Activated T-cell treated with anti-CD3 and anti-CD28 coated beads, Interleukin-2, amount 50 U/mL, for 72 hours (primary cell): Measurements from ENCODE around the gene ARSJ. TPM values are rescaled to one million over a fixed set of nuclear protein-coding genes. Genes with fewer than 3 reads are reported as not detected.

Experiments used
- ATAC-seq, 2 donors: fragments of 150-1000 bp; cut with Tn5 transposase; replicated peaks in 1 of 2; 2 replicates each; pipeline ENCODE4 v1.10.0; 2021; ENCODE audit warnings: moderate library complexity in 2 of 2, mild to moderate bottlenecking in 1 of 2
- DNase-seq, 2 donors: peaks; one replicate each; pipeline ENCODE4 v3.0.0; 2021 to 2022; ENCODE audit warnings: mixed read lengths in 1 of 2
- H3K27ac Mint-ChIP-seq: one replicate; pipeline ENCODE4 v1.8.0; 2022; ENCODE audit warnings: mild to moderate bottlenecking, moderate library complexity, mixed read lengths
- H3K27me3 Mint-ChIP-seq: one replicate; pipeline ENCODE4 v1.8.0; 2022; ENCODE audit warnings: low read depth, mixed read lengths
- H3K36me3 Mint-ChIP-seq, 2 donors: one replicate each; pipeline ENCODE4 v1.8.0; 2022; ENCODE audit warnings: mixed read lengths in 2 of 2, mild to moderate bottlenecking in 1 of 2; ENCODE audit not compliant: insufficient read depth in 2 of 2
- H3K4me1 Mint-ChIP-seq: one replicate; pipeline ENCODE4 v1.8.0; 2022; ENCODE audit warnings: low read depth, mixed read lengths
- H3K4me3 Mint-ChIP-seq, 2 donors: one replicate each; pipeline ENCODE4 v1.8.0; 2022; ENCODE audit warnings: mild to moderate bottlenecking in 2 of 2, mixed read lengths in 2 of 2, moderate library complexity in 2 of 2
- H3K9me3 Mint-ChIP-seq, 2 donors: one replicate each; pipeline ENCODE4 v1.8.0; 2022; ENCODE audit warnings: mixed read lengths in 2 of 2
- total RNA-seq, 2 donors: library from RNA; stranded (reverse); gene quantifications; one replicate each; pipeline ENCODE4 v1.2.3, GENCODE V29; 2022

ARSJ gene
- total RNA-seq, 2 donors from 2014 or later = not detected

DNA sequence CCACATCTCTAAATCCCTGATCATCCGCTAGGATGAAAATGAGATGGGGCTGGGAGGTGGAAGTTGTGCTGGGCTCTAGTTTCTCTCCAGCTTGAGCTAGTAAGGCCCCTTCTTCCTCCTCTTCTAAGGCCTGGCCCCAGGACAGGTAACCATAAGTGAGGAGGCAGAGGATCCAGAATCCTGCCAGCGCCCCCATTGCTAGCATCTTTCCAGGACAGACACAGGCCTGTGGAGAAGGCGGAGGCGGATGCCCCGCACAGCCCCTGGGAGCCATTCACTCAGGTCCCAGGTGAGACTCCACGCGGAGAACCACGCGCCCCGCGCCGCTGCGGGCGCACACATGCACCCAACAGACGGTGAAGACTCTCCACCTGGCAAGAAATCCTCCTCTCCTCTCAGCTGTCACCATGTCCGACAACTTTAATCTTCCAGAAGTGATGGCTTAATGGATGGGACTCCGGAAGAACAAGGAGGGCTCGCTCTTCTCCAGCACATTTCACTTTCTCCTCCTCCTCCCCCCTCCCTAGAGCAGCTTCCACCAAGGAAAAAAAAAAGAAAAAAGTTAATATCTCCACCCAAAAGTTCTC is 793 bp downstream of the ARSJ start:
- Mint-ChIP-seq H3K9me3 (peaks cover 4 to 7% of the 10 kb centered on the region in 2 donors), H3K27ac (no peak overlapping the region), H3K4me1 (peaks cover 19% of the 10 kb centered on the region), H3K36me3 (peaks cover 1 to 5% of the 10 kb centered on the region in 2 donors), H3K4me3 (peak overlapping the region; percentile 82 to 83), H3K27me3 (peaks cover 48% of the 10 kb centered on the region)
- DNase-seq (no peak), ATAC-seq (no peak)

DNA sequence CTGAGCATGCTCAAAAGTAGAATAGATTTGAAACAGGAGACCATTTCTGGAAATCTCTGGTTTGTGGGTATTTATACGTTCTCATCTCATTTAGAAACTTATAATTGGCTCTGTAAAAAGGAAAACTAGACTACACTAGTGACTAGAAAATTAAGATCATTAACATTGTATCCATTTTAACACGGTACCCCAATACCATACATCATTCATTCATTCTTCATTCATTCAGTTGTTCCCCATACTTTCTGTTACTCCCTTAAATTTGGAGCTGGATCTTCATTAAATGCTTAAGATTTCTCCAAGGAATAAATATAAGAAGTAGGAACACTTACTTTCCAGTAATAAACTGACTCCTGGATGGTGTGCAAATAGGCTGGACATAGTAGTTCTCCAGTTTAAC is 1.3 kb downstream of the ARSJ start:
- H3K27ac Mint-ChIP-seq = no peak overlapping the region
- DNase-seq (no peak), ATAC-seq (no peak)
- no peak overlapping the region for H3K4me3 Mint-ChIP-seq
- H3K4me1 Mint-ChIP-seq = peaks cover 19% of the 10 kb centered on the region
- peaks cover 7 to 9% of the 10 kb centered on the region in 2 donors for H3K9me3 Mint-ChIP-seq
- H3K36me3 Mint-ChIP-seq = peaks cover 1 to 6% of the 10 kb centered on the region in 2 donors
- H3K27me3 Mint-ChIP-seq = peaks cover 48% of the 10 kb centered on the region

DNA sequence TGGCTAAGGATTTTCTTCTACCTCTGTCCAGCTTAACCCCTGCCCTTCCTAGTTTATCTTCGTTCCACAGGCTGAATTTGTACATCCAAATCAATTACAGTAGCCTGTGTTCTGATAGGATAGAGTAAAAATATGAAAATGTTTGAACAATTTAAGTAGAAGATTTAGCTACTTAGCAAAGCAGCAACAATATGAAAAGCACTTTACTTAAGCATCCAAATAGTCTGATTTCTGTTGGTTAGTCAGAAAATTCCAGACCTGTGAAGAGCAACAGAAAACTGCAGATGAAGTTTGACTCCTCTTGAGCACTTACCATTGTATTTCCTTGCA is 2.0 kb downstream of the ARSJ start:
- DNase-seq (no peak), ATAC-seq (no peak)
- Mint-ChIP-seq H3K27me3 (peaks cover 48% of the 10 kb centered on the region), H3K4me3 (no peak overlapping the region), H3K36me3 (peaks cover 1 to 6% of the 10 kb centered on the region in 2 donors), H3K4me1 (peaks cover 19% of the 10 kb centered on the region), H3K27ac (no peak overlapping the region), H3K9me3 (peaks cover 9 to 11% of the 10 kb centered on the region in 2 donors)

- ATAC-seq (no peak), DNase-seq (no peak)
- H3K27ac Mint-ChIP-seq = no peak overlapping the region
- H3K27me3 Mint-ChIP-seq = peaks cover 48% of the 10 kb centered on the region
- H3K9me3 Mint-ChIP-seq = peaks cover 9 to 11% of the 10 kb centered on the region in 2 donors
- H3K36me3 Mint-ChIP-seq = peaks cover 1 to 6% of the 10 kb centered on the region in 2 donors
- no peak overlapping the region for H3K4me3 Mint-ChIP-seq
- peaks cover 19% of the 10 kb centered on the region for H3K4me1 Mint-ChIP-seq
Measured at GRCh38 chr4:113976741-113977525, 2.5 kb downstream of the ARSJ start.

DNA sequence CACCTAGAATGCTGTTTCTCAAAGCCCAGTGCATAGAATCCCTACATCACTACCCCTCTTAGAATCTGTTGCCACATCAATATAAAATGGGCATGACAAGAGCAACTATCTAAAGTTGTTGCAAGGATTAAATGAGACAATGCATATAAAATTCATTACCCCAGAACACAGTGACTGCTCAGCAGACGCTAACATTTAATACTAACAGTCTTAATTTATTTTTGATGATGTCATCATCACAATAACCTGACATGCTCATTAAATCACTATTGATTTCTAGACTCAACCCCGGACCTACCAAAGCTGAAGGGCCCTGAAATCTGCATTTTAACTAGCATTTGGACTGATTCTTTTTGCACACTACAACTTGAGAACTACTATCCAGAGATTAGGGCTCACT is 3.9 kb downstream of the ARSJ start:
- H3K9me3 Mint-ChIP-seq = peaks cover 9 to 11% of the 10 kb centered on the region in 2 donors
- H3K4me3 Mint-ChIP-seq = no peak overlapping the region
- DNase-seq = no peak
- H3K27ac Mint-ChIP-seq = no peak overlapping the region
- H3K36me3 Mint-ChIP-seq = peaks cover 1 to 6% of the 10 kb centered on the region in 2 donors
- ATAC-seq = no peak
- peaks cover 36% of the 10 kb centered on the region for H3K27me3 Mint-ChIP-seq
- peaks cover 18% of the 10 kb centered on the region for H3K4me1 Mint-ChIP-seq

GRCh38 chr4:113974467-113974866 is 5.0 kb downstream of the ARSJ start:
- DNase-seq = no peak
- Mint-ChIP-seq H3K4me1 (peaks cover 7% of the 10 kb centered on the region), H3K27me3 (peaks cover 25% of the 10 kb centered on the region), H3K36me3 (peaks cover 1 to 6% of the 10 kb centered on the region in 2 donors), H3K27ac (no peak overlapping the region), H3K4me3 (no peak overlapping the region), H3K9me3 (peaks cover 9 to 11% of the 10 kb centered on the region in 2 donors)
- no peak for ATAC-seq

DNA sequence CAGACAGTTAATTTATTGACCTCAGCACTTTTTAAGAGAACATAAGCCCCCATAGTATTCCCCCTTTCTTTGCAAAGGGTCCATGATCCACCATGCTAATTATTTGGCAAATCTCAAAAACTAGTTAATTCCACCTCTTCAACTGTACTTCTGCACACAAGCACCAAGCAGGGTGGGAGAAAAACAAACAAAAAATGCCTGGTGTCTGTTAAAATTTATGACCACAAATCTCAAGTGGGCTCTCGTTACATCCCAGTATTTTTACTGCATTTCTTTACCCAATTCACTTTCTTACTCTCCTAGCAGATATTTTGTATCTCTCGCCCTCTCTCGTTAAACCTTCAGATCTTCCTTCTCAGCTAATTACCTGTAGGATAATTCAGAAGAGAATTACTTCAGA is 6.1 kb downstream of the ARSJ start:
- peaks cover 1 to 6% of the 10 kb centered on the region in 2 donors for H3K36me3 Mint-ChIP-seq
- H3K27ac Mint-ChIP-seq = no peak overlapping the region
- H3K4me3 Mint-ChIP-seq = no peak overlapping the region
- ATAC-seq (no peak), DNase-seq (no peak)
- H3K27me3 Mint-ChIP-seq = peaks cover 14% of the 10 kb centered on the region
- H3K4me1 Mint-ChIP-seq = no peaks in the 10 kb centered on the region
- peaks cover 9 to 11% of the 10 kb centered on the region in 2 donors for H3K9me3 Mint-ChIP-seq

DNA sequence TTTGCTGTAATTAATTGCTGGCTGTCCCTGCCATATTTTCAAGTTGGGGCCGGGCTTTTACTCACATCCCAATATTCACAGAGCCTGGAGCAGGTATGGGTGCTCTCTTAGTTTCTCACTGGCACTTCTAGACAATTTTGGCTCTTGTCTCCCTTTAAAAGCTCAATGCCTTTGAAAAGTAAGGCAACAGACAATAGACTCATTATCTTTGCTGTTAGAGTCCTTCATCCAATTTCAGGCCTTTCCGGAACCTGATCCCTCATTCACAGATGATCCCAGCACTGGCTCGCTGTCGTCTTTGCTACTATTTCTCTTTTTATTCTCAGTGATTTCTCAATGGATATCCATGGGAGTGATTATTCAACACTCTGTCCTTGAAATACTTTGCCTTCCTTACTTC is 6.7 kb downstream of the ARSJ start:
- no peak overlapping the region for H3K4me3 Mint-ChIP-seq
- peaks cover 8% of the 10 kb centered on the region for H3K27me3 Mint-ChIP-seq
- H3K9me3 Mint-ChIP-seq = peaks cover 9 to 11% of the 10 kb centered on the region in 2 donors
- H3K27ac Mint-ChIP-seq = no peak overlapping the region
- DNase-seq (no peak), ATAC-seq (no peak)
- peaks cover 1 to 6% of the 10 kb centered on the region in 2 donors for H3K36me3 Mint-ChIP-seq
- no peaks in the 10 kb centered on the region for H3K4me1 Mint-ChIP-seq

DNA sequence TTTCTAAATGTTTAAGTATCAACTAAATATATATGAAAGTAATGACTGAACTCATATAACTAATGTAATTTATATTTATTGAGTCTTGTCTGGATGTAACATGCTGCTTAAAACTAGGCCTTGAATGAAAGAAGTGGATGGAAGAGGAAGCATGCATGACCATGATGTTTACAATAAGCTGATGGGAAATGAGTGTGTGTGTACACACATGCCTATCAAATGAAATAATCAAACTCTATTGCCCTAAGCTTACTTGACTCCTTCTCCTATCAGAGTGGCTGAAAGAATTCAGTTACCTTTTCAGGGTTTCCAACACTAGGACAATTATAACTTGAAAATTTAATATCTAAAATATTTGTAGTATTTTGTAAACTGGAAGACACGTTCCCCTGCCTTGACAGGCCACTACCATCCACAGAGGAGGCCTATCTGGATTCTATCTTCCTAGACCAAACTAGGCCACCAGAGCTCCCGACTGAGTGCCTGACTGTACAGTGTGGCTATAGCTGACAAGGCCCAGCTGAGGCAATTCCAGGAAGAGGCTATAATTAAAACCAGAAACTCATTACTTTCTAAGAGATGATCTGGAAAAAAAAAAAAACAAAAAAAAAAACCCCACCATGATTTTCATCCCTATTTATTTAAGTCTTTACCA is 7.6 kb downstream of the ARSJ start:
- H3K4me3 Mint-ChIP-seq = no peak overlapping the region
- no peaks in the 10 kb centered on the region for H3K4me1 Mint-ChIP-seq
- H3K27ac Mint-ChIP-seq = no peak overlapping the region
- peaks cover 7% of the 10 kb centered on the region for H3K27me3 Mint-ChIP-seq
- no peak for ATAC-seq
- peaks cover 1 to 6% of the 10 kb centered on the region in 2 donors for H3K36me3 Mint-ChIP-seq
- DNase-seq = no peak
- H3K9me3 Mint-ChIP-seq = peaks cover 9 to 11% of the 10 kb centered on the region in 2 donors

GRCh38 chr4:113969709-113970334 is 9.6 kb downstream of the ARSJ start:
- Mint-ChIP-seq H3K36me3 (peaks cover 1 to 6% of the 10 kb centered on the region in 2 donors), H3K4me1 (no peaks in the 10 kb centered on the region), H3K27ac (no peak overlapping the region), H3K27me3 (peaks cover 7% of the 10 kb centered on the region), H3K9me3 (peaks cover 9 to 11% of the 10 kb centered on the region in 2 donors), H3K4me3 (no peak overlapping the region)
- ATAC-seq (no peak), DNase-seq (no peak)

- no peak for ATAC-seq
- no peaks in the 10 kb centered on the region for H3K4me1 Mint-ChIP-seq
Measured at GRCh38 chr4:113968473-113968872, 11.0 kb downstream of the ARSJ start.

GRCh38 chr4:113967687-113968086 is 11.8 kb downstream of the ARSJ start:
- Mint-ChIP-seq H3K4me1 (no peaks in the 10 kb centered on the region), H3K27ac (no peak overlapping the region), H3K4me3 (no peak overlapping the region), H3K36me3 (peaks cover 3 to 6% of the 10 kb centered on the region in 2 donors), H3K27me3 (no peaks in the 10 kb centered on the region), H3K9me3 (peaks cover 4 to 5% of the 10 kb centered on the region in 2 donors)
- ATAC-seq (no peak), DNase-seq (no peak)

More at GRCh38 chr4:113968473-113968872, 11.0 kb downstream of the ARSJ start:
- Mint-ChIP-seq H3K4me3 (no peak overlapping the region), H3K27me3 (no peaks in the 10 kb centered on the region), H3K9me3 (peaks cover 3% of the 10 kb centered on the region in 2 donors), H3K36me3 (no peaks in the 10 kb centered on the region), H3K27ac (no peak overlapping the region)
- no peak for DNase-seq

- Mint-ChIP-seq H3K36me3 (peaks cover 6% of the 10 kb centered on the region in 2 donors), H3K9me3 (peaks cover 7 to 8% of the 10 kb centered on the region in 2 donors), H3K4me1 (no peaks in the 10 kb centered on the region), H3K27ac (no peak overlapping the region), H3K4me3 (no peak overlapping the region), H3K27me3 (no peaks in the 10 kb centered on the region)
- no peak for ATAC-seq
- no peak for DNase-seq
Measured at GRCh38 chr4:113962719-113963265, 16.7 kb downstream of the ARSJ start.
